H1 (cell line): ENCODE results near the gene TMEM45A. TPM values are rescaled to one million over a fixed set of nuclear protein-coding genes. Genes with fewer than 3 reads are reported as not detected.

Experiments used
- CTCF ChIA-PET: fragments of 300-600 bp; sonication (Branson Sonifier 250); formaldehyde crosslinking; loops from one replicate; lab custom pipeline; 2021; ENCODE audit not compliant: partially characterized antibody; lab: Charles Lee
- POLR2A ChIA-PET: fragments of 300-600 bp; sonication (Branson Sonifier 250); formaldehyde crosslinking; loops from one replicate; lab custom pipeline; 2021; ENCODE audit warnings: inconsistent platforms; ENCODE audit not compliant: partially characterized antibody; lab: Charles Lee
- DNase-seq, 2 experiments: peaks; one replicate each; pipeline versions ENCODE4 v3.0.0 to v3.0.0-alpha.2; 2010 to 2022; ENCODE audit warnings: low spot score in 2 of 2, low read depth in 1 of 2, mixed read lengths in 1 of 2
- FAIRE-seq: peaks from 2 replicates; lab custom pipeline; 2011; peaks lifted over from hg19 to GRCh38; lab: Jason Lieb, UNC
- H2AFZ ChIP-seq: 2 replicates; pipeline ENCODE4 v1.8.1; 2012; ENCODE audit warnings: low read length, inconsistent platforms
- H2AK5ac ChIP-seq: 2 replicates; pipeline ENCODE4 v1.6.1; 2013; ENCODE audit warnings: low read depth, low read length
- H2BK120ac ChIP-seq: replicated peaks from 2 replicates; pipeline ENCODE3; 2013; ENCODE audit warnings: low read depth, low read length, inconsistent platforms
- H2BK12ac ChIP-seq: 2 replicates; pipeline ENCODE4 v1.6.1; 2013; ENCODE audit warnings: low read depth, low read length
- H2BK15ac ChIP-seq: 2 replicates; pipeline ENCODE4 v1.6.1; 2013; ENCODE audit warnings: low read length
- H2BK20ac ChIP-seq: 2 replicates; pipeline ENCODE4 v1.6.1; 2013; ENCODE audit warnings: low read length
- H2BK5ac ChIP-seq: 2 replicates; pipeline ENCODE4 v1.6.1; 2013; ENCODE audit warnings: low read depth, low read length
- H3K14ac ChIP-seq: 2 replicates; pipeline ENCODE4 v1.6.1; 2013; ENCODE audit warnings: inconsistent platforms; ENCODE audit not compliant: insufficient read length
- H3K18ac ChIP-seq: 2 replicates; pipeline ENCODE4 v1.6.1; 2013; ENCODE audit warnings: low read length; ENCODE audit errors: extremely low read depth
- H3K23ac ChIP-seq: 2 replicates; pipeline ENCODE4 v1.6.1; 2013; ENCODE audit warnings: inconsistent platforms; ENCODE audit not compliant: insufficient read length
- H3K23me2 ChIP-seq: 2 replicates; pipeline ENCODE4 v1.6.1; 2013; ENCODE audit warnings: low read depth, low read length
- H3K27ac ChIP-seq: 2 replicates; pipeline ENCODE4 v1.6.1; 2011; ENCODE audit warnings: low read depth, low read length, inconsistent platforms
- H3K27me3 ChIP-seq, 4 experiments: replicated peaks in 1 of 4; 1 replicate in 1 of 4; 2 replicates in 3 of 4; pipeline versions ENCODE4 v1.6.1 to v1.8.1; 2011 to 2013; ENCODE audit warnings: low read length in 3 of 4, mild to moderate bottlenecking in 3 of 4, inconsistent platforms in 2 of 4, mixed read lengths in 2 of 4, moderate library complexity in 1 of 4; ENCODE audit not compliant: control insufficient read depth in 3 of 4, insufficient read depth in 3 of 4; ENCODE audit errors: extremely low read depth in 1 of 4
- H3K36me3 ChIP-seq, 4 experiments: 2 replicates each; pipeline versions ENCODE4 v1.6.1 to v1.8.1; 2011 to 2013; ENCODE audit warnings: mild to moderate bottlenecking in 4 of 4, low read length in 3 of 4, moderate library complexity in 2 of 4, control low read depth in 1 of 4, inconsistent platforms in 1 of 4; ENCODE audit not compliant: insufficient read depth in 4 of 4, control insufficient read depth in 2 of 4
- H3K4ac ChIP-seq: replicated peaks from 2 replicates; pipeline ENCODE3; 2013; ENCODE audit warnings: low read length, low read depth, mixed read lengths, inconsistent platforms; ENCODE audit not compliant: insufficient read length
- H3K4me1 ChIP-seq, 4 experiments: replicated peaks in 1 of 4; 1 replicate in 1 of 4; 2 replicates in 3 of 4; pipeline versions ENCODE4 v1.6.1 to v1.8.1; 2011 to 2013; ENCODE audit warnings: low read length in 3 of 4, inconsistent platforms in 2 of 4, mixed read lengths in 1 of 4; ENCODE audit not compliant: insufficient read depth in 4 of 4, control insufficient read depth in 3 of 4
- H3K4me2 ChIP-seq, 2 experiments: 2 replicates each; pipeline versions ENCODE4 v1.6.1 to v1.8.1; 2011 to 2013; ENCODE audit warnings: low read depth in 2 of 2, low read length in 2 of 2, control low read depth in 1 of 2, inconsistent platforms in 1 of 2, mild to moderate bottlenecking in 1 of 2; ENCODE audit not compliant: insufficient read depth in 1 of 2
- H3K4me3 ChIP-seq, 4 experiments: fragments of 200-600, 300-600 bp in 1 of 4; sonication (generic), shearing (Covaris generic), sonication (Bioruptor Twin) in 1 of 4; 2 replicates each; pipeline versions ENCODE4 v1.5.1 to v1.8.1; 2011 to 2016; ENCODE audit warnings: low read length in 4 of 4, low read depth in 3 of 4, control low read depth in 2 of 4, inconsistent platforms in 2 of 4, mild to moderate bottlenecking in 2 of 4, mixed read lengths in 1 of 4, moderate library complexity in 1 of 4; ENCODE audit not compliant: insufficient read depth in 2 of 4; ENCODE audit errors: extremely low read depth in 1 of 4
- H3K56ac ChIP-seq: replicated peaks from 2 replicates; pipeline ENCODE3; 2013; ENCODE audit warnings: low read depth, mild to moderate bottlenecking, mixed read lengths, low read length, inconsistent platforms; ENCODE audit not compliant: insufficient read length
- H3K79me1 ChIP-seq: 2 replicates; pipeline ENCODE4 v1.6.1; 2013; ENCODE audit warnings: low read depth, low read length, control low read depth
- H3K79me2 ChIP-seq, 2 experiments: 2 replicates each; pipeline versions ENCODE4 v1.6.1 to v1.8.1; 2012 to 2013; ENCODE audit warnings: low read length in 2 of 2, mild to moderate bottlenecking in 2 of 2, inconsistent platforms in 1 of 2; ENCODE audit not compliant: insufficient read depth in 2 of 2, control insufficient read depth in 1 of 2
- H3K9ac ChIP-seq, 4 experiments: replicated peaks in 1 of 4; 1 replicate in 1 of 4; 2 replicates in 3 of 4; pipeline versions ENCODE4 v1.6.1 to v1.8.1; 2011 to 2013; ENCODE audit warnings: low read depth in 3 of 4, low read length in 3 of 4, control low read depth in 2 of 4, mild to moderate bottlenecking in 2 of 4, moderate library complexity in 2 of 4, inconsistent platforms in 1 of 4; ENCODE audit errors: extremely low read depth in 1 of 4
- H3K9me3 ChIP-seq, 2 experiments: 2 replicates each; pipeline versions ENCODE4 v1.6.1 to v1.8.1; 2012 to 2013; ENCODE audit warnings: mild to moderate bottlenecking in 2 of 2, moderate library complexity in 2 of 2, control low read depth in 1 of 2, inconsistent platforms in 1 of 2, low read depth in 1 of 2, low read length in 1 of 2, mixed read lengths in 1 of 2; ENCODE audit not compliant: insufficient read depth in 2 of 2
- H4K20me1 ChIP-seq, 2 experiments: replicated peaks in 1 of 2; 2 replicates each; pipeline versions ENCODE3 to v1.8.1; 2011 to 2013; ENCODE audit warnings: inconsistent platforms in 2 of 2, low read length in 2 of 2, mild to moderate bottlenecking in 1 of 2; ENCODE audit not compliant: insufficient read depth in 2 of 2, control insufficient read depth in 1 of 2
- H4K5ac ChIP-seq: 2 replicates; pipeline ENCODE4 v1.6.1; 2013; ENCODE audit warnings: low read length, low read depth, mixed read lengths, inconsistent platforms; ENCODE audit not compliant: insufficient read length
- H4K8ac ChIP-seq: 2 replicates; pipeline ENCODE4 v1.8.0; 2013; ENCODE audit warnings: mild to moderate bottlenecking, moderate library complexity, low read length, inconsistent platforms; ENCODE audit not compliant: insufficient read depth; ENCODE audit errors: extremely low read depth
- H4K91ac ChIP-seq: replicated peaks from 2 replicates; pipeline ENCODE3; 2013; ENCODE audit warnings: low read length, mixed read lengths, inconsistent platforms; ENCODE audit not compliant: insufficient read length
- BACH1 ChIP-seq: IDR thresholded peaks from 2 replicates; pipeline ENCODE4 v1.6.1; 2012; ENCODE audit warnings: low read length, improper control_type of control experiment
- CHD1 ChIP-seq: IDR thresholded peaks from 2 replicates; pipeline ENCODE4 v1.6.1; 2012; ENCODE audit warnings: low read depth, low read length, improper control_type of control experiment
- FOSL1 ChIP-seq: IDR thresholded peaks from 2 replicates; pipeline ENCODE4 v1.6.1; 2011; ENCODE audit warnings: mild to moderate bottlenecking, low read depth, low read length, moderate library complexity; ENCODE audit not compliant: insufficient read depth
- GABPA ChIP-seq: IDR thresholded peaks from 2 replicates; pipeline ENCODE4 v1.6.1; 2011; ENCODE audit warnings: mild to moderate bottlenecking, low read length, moderate library complexity, borderline replicate concordance; ENCODE audit not compliant: insufficient read depth
- KDM1A ChIP-seq: fragments of 200-600, 300-600 bp; sonication (generic); IDR thresholded peaks from 2 replicates; pipeline ENCODE4 v1.7.1; 2016; ENCODE audit warnings: mild to moderate bottlenecking, low read length, borderline replicate concordance
- NRF1 ChIP-seq: IDR thresholded peaks from 2 replicates; pipeline ENCODE4 v1.6.1; 2011; ENCODE audit warnings: mild to moderate bottlenecking, low read depth, low read length, improper control_type of control experiment
- POLR2AphosphoS5 ChIP-seq: IDR thresholded peaks from 2 replicates; pipeline ENCODE4 v1.6.1; 2011; ENCODE audit warnings: low read depth, low read length
- RNF2 ChIP-seq: fragments of 200-900, 300-1000 bp; sonication (generic); IDR thresholded peaks from 2 replicates; pipeline ENCODE4 v1.7.1; 2016; ENCODE audit warnings: borderline replicate concordance, low read depth, mild to moderate bottlenecking, antibody characterized with exemption, low read length; ENCODE audit not compliant: poor library complexity, severe bottlenecking; ENCODE audit errors: missing control alignments
- SUZ12 ChIP-seq: fragments of 200-600 bp; sonication (generic); IDR thresholded peaks from 2 replicates; pipeline ENCODE4 v1.6.1; 2012; ENCODE audit warnings: mild to moderate bottlenecking, inconsistent platforms, low read length, moderate library complexity, mixed read lengths
- WGBS, 2 experiments: shearing (Covaris generic) in 1 of 2; methylation state at CpG; one replicate each; pipeline versions ENCODE4 v1.1.6 to v1.1.7; 2013 to 2015; ENCODE audit warnings: low lambda C conversion rate in 2 of 2, mixed read lengths in 2 of 2, inconsistent platforms in 1 of 2, low coverage in 1 of 2, missing lambda C conversion rate in 1 of 2; ENCODE audit not compliant: insufficient replicate concordance in 2 of 2, insufficient coverage in 1 of 2, insufficient read length in 1 of 2; ENCODE audit errors: extremely low coverage in 1 of 2, missing lambda C conversion rate in 1 of 2; 5-methylcytosine and 5-hydroxymethylcytosine counted together
- polyA plus RNA-seq, 7 experiments: library from polyadenylated mRNA; depleted of rRNA in 3 of 7; stranded (reverse) in 5 of 7; unstranded in 2 of 7; fragments of >200 nt in 5 of 7; fragments of 200-250 nt in 2 of 7; gene quantifications; 1 replicate in 5 of 7; 2 replicates in 1 of 7; 4 replicates in 1 of 7; pipeline versions ENCODE4 v1.2.1 to v1.2.3, GENCODE V29; 2011 to 2013; ENCODE audit warnings: missing spikeins in 2 of 7, mixed read lengths in 2 of 7
- total RNA-seq: library from RNA; stranded (reverse); fragmentation: NEBNext Ultra II Directional; extraction: Animal tissue kit (Norgen Biotek cat#: 25700); gene quantifications from 2 replicates; pipeline ENCODE4 v1.2.1, GENCODE V29; 2021
- TF ChIP-seq, protein P1 (sequence below): IDR thresholded peaks from 2 replicates; pipeline ENCODE4 v1.6.1; 2012; ENCODE audit warnings: low read length, inconsistent platforms
- TF ChIP-seq, protein P2 (sequence below): IDR thresholded peaks from 2 replicates; pipeline ENCODE4 v1.6.1; 2011; ENCODE audit warnings: low read depth, mild to moderate bottlenecking, low read length; ENCODE audit not compliant: insufficient read depth

TMEM45A gene
- total and polyA plus RNA-seq, 2 of the 8 experiments (the other 6 are each of a cell fraction or from before 2014, with no cell fraction given): 12.9 to 14.2 TPM

DNA sequence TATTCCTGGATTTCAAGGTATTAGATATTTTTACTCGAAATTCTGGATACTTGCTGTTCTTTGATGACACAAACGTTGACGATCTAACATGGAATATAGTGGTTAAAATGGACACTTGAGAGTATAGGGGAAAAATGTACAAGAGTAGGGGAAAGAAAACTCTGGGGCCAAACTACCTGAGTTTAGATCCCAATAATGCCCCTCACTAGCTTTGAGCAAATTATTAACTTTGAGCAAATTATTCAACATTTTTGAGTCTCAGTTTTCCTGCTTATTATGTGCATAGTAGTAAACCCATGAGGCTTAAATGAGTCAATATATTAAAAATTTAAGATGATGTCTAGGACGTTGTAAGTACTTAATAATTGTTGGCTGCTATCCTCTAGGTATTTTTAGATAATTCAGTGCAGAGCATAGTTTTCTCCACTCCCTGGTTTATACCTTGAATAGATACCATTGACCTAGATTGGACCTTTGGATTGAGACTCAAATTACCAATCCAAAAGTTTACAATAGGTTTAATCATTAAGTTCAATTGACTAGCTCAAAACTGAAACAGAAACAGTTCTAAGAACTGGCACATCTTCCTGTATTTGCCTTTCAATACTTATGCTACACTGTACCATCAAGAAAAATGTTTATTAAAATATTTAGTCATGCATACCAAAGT is 121.4 kb downstream of the TMEM45A start:
- no peak overlapping the region for H2AK5ac ChIP-seq
- H3K23me2 ChIP-seq: no peaks in the 10 kb centered on the region
- H3K9ac ChIP-seq: no peak overlapping the region
- FAIRE-seq (no peak), DNase-seq (no peak)
- H3K14ac ChIP-seq: no peak overlapping the region
- H3K79me1 ChIP-seq: no peaks in the 10 kb centered on the region
- ChIA-PET CTCF (no interaction called here), POLR2A (no interaction called here)
- H3K18ac ChIP-seq: no peak overlapping the region
- H3K9me3 ChIP-seq: no peaks in the 10 kb centered on the region
- H4K91ac ChIP-seq: no peak overlapping the region
- no peak overlapping the region for H2AFZ ChIP-seq
- H3K4ac ChIP-seq: no peak overlapping the region
- no peak overlapping the region for H3K27ac ChIP-seq
- no peak overlapping the region for H2BK120ac ChIP-seq
- H3K4me1 ChIP-seq: no peaks in the 10 kb centered on the region
- no peak overlapping the region for H2BK15ac ChIP-seq
- H3K4me3 ChIP-seq: no peak overlapping the region
- H3K79me2 ChIP-seq: no peaks in the 10 kb centered on the region
- no peaks in the 10 kb centered on the region for H3K36me3 ChIP-seq
- no peaks in the 10 kb centered on the region for H4K20me1 ChIP-seq
- no peak overlapping the region for H3K4me2 ChIP-seq
- H2BK5ac ChIP-seq: no peak overlapping the region
- 88% methylated on average over 4 of the region's 4 CpGs; no CpG with 5 or more reads in 1 of the 2 experiments for WGBS, 2 experiments
- no peak overlapping the region for H3K23ac ChIP-seq
- H4K5ac ChIP-seq: no peak overlapping the region
- H3K56ac ChIP-seq: no peak overlapping the region
- H2BK20ac ChIP-seq: no peak overlapping the region
- no peak overlapping the region for H2BK12ac ChIP-seq
- no peaks in the 10 kb centered on the region for H3K27me3 ChIP-seq
- no peak overlapping the region for H4K8ac ChIP-seq
- TF ChIP-seq, protein P1, sequence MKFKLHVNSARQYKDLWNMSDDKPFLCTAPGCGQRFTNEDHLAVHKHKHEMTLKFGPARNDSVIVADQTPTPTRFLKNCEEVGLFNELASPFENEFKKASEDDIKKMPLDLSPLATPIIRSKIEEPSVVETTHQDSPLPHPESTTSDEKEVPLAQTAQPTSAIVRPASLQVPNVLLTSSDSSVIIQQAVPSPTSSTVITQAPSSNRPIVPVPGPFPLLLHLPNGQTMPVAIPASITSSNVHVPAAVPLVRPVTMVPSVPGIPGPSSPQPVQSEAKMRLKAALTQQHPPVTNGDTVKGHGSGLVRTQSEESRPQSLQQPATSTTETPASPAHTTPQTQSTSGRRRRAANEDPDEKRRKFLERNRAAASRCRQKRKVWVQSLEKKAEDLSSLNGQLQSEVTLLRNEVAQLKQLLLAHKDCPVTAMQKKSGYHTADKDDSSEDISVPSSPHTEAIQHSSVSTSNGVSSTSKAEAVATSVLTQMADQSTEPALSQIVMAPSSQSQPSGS: no peak
- no peak for TF ChIP-seq BACH1
- no peak for TF ChIP-seq GABPA
- TF ChIP-seq SUZ12: no peak
- TF ChIP-seq RNF2: no peak
- no peak for TF ChIP-seq KDM1A
- TF ChIP-seq POLR2AphosphoS5: no peak
- no peak for TF ChIP-seq CHD1
- TF ChIP-seq FOSL1: no peak
- TF ChIP-seq NRF1: no peak
- TF ChIP-seq, protein P2, sequence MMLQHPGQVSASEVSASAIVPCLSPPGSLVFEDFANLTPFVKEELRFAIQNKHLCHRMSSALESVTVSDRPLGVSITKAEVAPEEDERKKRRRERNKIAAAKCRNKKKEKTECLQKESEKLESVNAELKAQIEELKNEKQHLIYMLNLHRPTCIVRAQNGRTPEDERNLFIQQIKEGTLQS: no peak
